Neural crest cell (in vitro differentiated cells): ENCODE results near the gene AHNAK. TPM values are rescaled to one million over a fixed set of nuclear protein-coding genes. Genes with fewer than 3 reads are reported as not detected.

Experiments
- DNase-seq: peaks from one replicate; pipeline ENCODE4 v3.0.0; 2021; ENCODE audit warnings: low read depth, mixed read lengths, low spot score
- H3K27ac Mint-ChIP-seq: one replicate; pipeline ENCODE4 v1.8.0; 2021; ENCODE audit warnings: mild to moderate bottlenecking, mixed read lengths; ENCODE audit not compliant: unreplicated experiment
- H3K27me3 Mint-ChIP-seq: 2 replicates; pipeline ENCODE4 v1.8.0; 2021; ENCODE audit warnings: low read depth, mild to moderate bottlenecking, mixed read lengths
- H3K36me3 Mint-ChIP-seq: 2 replicates; pipeline ENCODE4 v1.8.0; 2021; ENCODE audit warnings: low read depth, mild to moderate bottlenecking, mixed read lengths
- H3K4me1 Mint-ChIP-seq: 2 replicates; pipeline ENCODE4 v1.8.0; 2021; ENCODE audit warnings: mixed read lengths
- H3K4me3 Mint-ChIP-seq: one replicate; pipeline ENCODE4 v1.8.0; 2021; ENCODE audit warnings: mild to moderate bottlenecking, mixed read lengths
- H3K9me3 Mint-ChIP-seq: 2 replicates; pipeline ENCODE4 v1.8.0; 2021; ENCODE audit warnings: mixed read lengths
- CTCF ChIP-seq: fragments of 200-600 bp; sonication (generic); conservative IDR thresholded peaks from 2 replicates; pipeline ENCODE4 v1.5.0; 2021; ENCODE audit warnings: antibody characterized with exemption, mild to moderate bottlenecking
- long read RNA-seq: library from polyadenylated mRNA; unstranded; transcript quantifications from one replicate; pipeline ENCODE4 v2.0.0, GENCODE V29; 2020
- total RNA-seq: library from RNA; stranded (reverse); gene quantifications from 2 replicates; pipeline ENCODE4 v1.2.1, GENCODE V29; 2021

Gene AHNAK
- total RNA-seq: 0.65 and 1.2 TPM in 2 replicates
- long read RNA-seq: 0 reads

DNA sequence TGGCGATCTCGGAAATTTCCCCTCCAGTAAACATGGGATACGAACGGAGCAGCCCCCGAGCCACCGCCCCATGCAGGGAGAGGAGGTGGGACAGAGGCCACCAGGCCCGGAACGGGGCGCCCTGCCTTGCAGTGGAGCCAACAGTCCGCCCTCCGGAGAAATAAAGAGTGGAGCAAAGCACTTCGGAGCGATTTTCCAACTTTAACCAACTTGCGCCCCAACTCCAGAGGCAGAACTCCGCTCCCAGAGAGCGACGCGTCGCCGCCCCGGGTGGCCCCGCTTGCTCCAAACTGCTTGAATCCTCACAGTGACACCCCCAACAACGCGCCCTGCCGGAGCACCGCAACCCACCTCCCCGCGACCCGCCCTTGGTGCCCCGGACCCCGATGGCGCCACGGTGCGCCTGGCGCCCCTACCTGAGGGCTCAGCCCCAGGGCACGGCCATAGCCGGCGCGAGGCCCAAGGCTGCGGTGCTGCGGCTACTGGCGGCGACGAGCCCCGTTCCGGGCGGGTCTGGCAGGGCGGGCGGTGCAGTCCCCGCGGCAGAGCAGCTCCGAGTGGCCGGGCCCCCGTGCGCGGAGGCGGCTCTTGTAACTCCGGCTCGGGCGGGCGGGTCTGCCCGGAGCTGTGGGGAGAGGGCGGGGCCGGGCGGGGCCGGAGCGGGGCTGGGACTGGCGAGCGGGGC, at the start of gene AHNAK:
Gene AHNAK, minus strand, starts transcription at position 563 of the 685 bp plus-strand sequence. CDS start 10,708 bp downstream, outside the sequence.
- Mint-ChIP-seq H3K4me1 (peaks cover 15% of the 10 kb centered on the region), H3K4me3 (peak within 1 kb of the TSS; percentile 80), H3K27me3 (peaks cover 95% of the 10 kb centered on the region), H3K27ac (no peak within 1 kb of the TSS), H3K9me3 (no peaks in the 10 kb centered on the region), H3K36me3 (no peaks in the 10 kb centered on the region)
- no peak for TF ChIP-seq CTCF
- DNase-seq: peak; percentile 43

GRCh38 chr11:62595124-62595523, 48.5 kb upstream of the AHNAK start:
- TF ChIP-seq CTCF: no peak
- Mint-ChIP-seq H3K27me3 (peaks cover 3% of the 10 kb centered on the region), H3K36me3 (peaks cover 35% of the 10 kb centered on the region), H3K9me3 (no peaks in the 10 kb centered on the region), H3K4me1 (peaks cover 53% of the 10 kb centered on the region), H3K4me3 (peak overlapping the region; percentile 87), H3K27ac (no peak overlapping the region)
- no peak for DNase-seq

GRCh38 chr11:62593434-62594044, 46.9 kb upstream of the AHNAK start:
- DNase-seq: peak; percentile 69
- peak overlapping the region; percentile 87 for H3K4me3 Mint-ChIP-seq
- H3K27ac Mint-ChIP-seq: peak overlapping the region; percentile 38
- peak; percentile 71 for TF ChIP-seq CTCF
- H3K4me1 Mint-ChIP-seq: peaks cover 37% of the 10 kb centered on the region
- no peaks in the 10 kb centered on the region for H3K9me3 Mint-ChIP-seq
- H3K27me3 Mint-ChIP-seq: no peaks in the 10 kb centered on the region
- peaks cover 22% of the 10 kb centered on the region for H3K36me3 Mint-ChIP-seq

GRCh38 chr11:62592989-62593421, 46.4 kb upstream of the AHNAK start:
- DNase-seq: no peak
- Mint-ChIP-seq H3K4me3 (peak overlapping the region; percentile 48), H3K27ac (peak overlapping the region; percentile 75), H3K4me1 (peaks cover 37% of the 10 kb centered on the region), H3K9me3 (no peaks in the 10 kb centered on the region), H3K36me3 (peaks cover 20% of the 10 kb centered on the region), H3K27me3 (no peaks in the 10 kb centered on the region)
- no peak for TF ChIP-seq CTCF

DNA sequence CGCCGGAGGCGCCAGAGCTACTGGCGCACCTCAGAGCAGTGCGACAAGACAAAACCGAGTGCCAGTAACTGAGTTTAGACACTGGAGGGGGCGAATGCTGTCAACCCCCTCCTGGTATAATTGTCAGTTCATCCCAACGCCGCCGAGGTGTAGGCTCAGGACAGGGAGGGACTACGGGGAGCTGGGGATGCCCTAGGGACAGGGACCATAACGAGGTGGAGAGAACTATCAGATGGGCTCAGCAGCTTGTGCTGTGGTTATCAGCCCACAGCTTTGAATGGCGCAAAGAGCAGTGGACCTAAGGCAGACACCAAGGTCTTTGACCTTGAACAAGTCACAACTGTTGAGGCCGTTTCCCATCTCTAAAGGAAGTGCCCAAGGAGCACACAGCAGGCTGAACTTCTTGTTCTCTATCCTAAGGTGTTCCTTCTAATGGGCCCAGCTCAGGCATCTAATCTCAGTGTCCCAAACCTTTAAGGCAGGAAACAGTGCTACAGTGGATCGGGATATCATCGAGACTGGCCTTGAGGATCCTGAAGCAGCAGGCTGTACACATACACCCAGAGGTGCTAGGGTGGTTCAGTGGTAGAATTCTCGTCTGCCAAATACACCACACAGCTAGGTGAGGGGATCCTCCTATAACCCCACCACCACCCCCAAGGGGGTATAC, 45.7 kb upstream of the AHNAK start:
- no peaks in the 10 kb centered on the region for H3K9me3 Mint-ChIP-seq
- peak overlapping the region; percentile 92 for H3K4me3 Mint-ChIP-seq
- peaks cover 32% of the 10 kb centered on the region for H3K4me1 Mint-ChIP-seq
- no peak for DNase-seq
- H3K27me3 Mint-ChIP-seq: no peaks in the 10 kb centered on the region
- peak overlapping the region; percentile 98 for H3K27ac Mint-ChIP-seq
- H3K36me3 Mint-ChIP-seq: peaks cover 15% of the 10 kb centered on the region
- TF ChIP-seq CTCF: no peak
